Transverse colon (tissue), 4 donors: ENCODE measurements around the gene ATP1B1.
"Not testable (repeated sequence)": the region's sequence is repeated elsewhere in the genome, so short reads cannot be mapped to it uniquely, and the experiment has no call there.

ENCODE experiments used
- CTCF ChIP-seq, 5 experiments: fragments of 200-600 bp in 3 of 5; fragments of 450-650 bp in 2 of 5; sonication (generic) in 3 of 5; IDR thresholded peaks; 1 replicate in 2 of 5; 2 replicates in 3 of 5; pipeline ENCODE4 v1.5.1; 2016 to 2017; ENCODE audit warnings: antibody characterized with exemption in 5 of 5, inconsistent platforms in 3 of 5, mild to moderate bottlenecking in 2 of 5, moderate library complexity in 1 of 5
- EP300 ChIP-seq: sonication (generic); formaldehyde crosslinking; IDR thresholded peaks from one replicate; pipeline ENCODE4 v1.6.1; 2017; ENCODE audit warnings: antibody characterized with exemption, low read depth
- POLR2A ChIP-seq: fragments of 450-650 bp; IDR thresholded peaks from one replicate; pipeline ENCODE4 v1.6.1; 2016; ENCODE audit warnings: antibody characterized with exemption, mild to moderate bottlenecking, moderate library complexity
- POLR2AphosphoS5 ChIP-seq, 3 donors: sonication (generic); formaldehyde crosslinking; IDR thresholded peaks; one replicate each; pipeline ENCODE4 v1.6.1; 2016; ENCODE audit warnings: antibody characterized with exemption in 3 of 3

GRCh38 chr1:169179431-169179830 lies 72.9 kb downstream of the ATP1B1 start:
- TF ChIP-seq CTCF (IDR thresholded peaks at IDR 0.05); EP300; POLR2AphosphoS5 (IDR thresholded peaks at IDR 0.05); POLR2A: not testable (repeated sequence)
